ENCODE results near the gene ABCB9.

- TF ChIP-seq POLR2A (IDR thresholded peaks at IDR 0.05) (no peak), CTCF (IDR thresholded peaks at IDR 0.05) (no peak), POLR2AphosphoS5 (IDR thresholded peaks at IDR 0.05) (no peak), EP300 (IDR thresholded peaks at IDR 0.05) (no peak)
Measured at GRCh38 chr12:122964439-122965257, 1.6 kb downstream of the ABCB9 start.

Data from suprapubic skin (tissue), 4 donors.